HG02610 (cell line): ENCODE measurements around the gene MEPE.

ENCODE experiments used
- ATAC-seq: cut with Tn5 transposase; IDR thresholded peaks from one replicate; pipeline ENCODE4 v1.9.1; 2021; ENCODE audit warnings: mild to moderate bottlenecking, moderate library complexity; ENCODE audit not compliant: unreplicated experiment

MEPE gene, protein sequence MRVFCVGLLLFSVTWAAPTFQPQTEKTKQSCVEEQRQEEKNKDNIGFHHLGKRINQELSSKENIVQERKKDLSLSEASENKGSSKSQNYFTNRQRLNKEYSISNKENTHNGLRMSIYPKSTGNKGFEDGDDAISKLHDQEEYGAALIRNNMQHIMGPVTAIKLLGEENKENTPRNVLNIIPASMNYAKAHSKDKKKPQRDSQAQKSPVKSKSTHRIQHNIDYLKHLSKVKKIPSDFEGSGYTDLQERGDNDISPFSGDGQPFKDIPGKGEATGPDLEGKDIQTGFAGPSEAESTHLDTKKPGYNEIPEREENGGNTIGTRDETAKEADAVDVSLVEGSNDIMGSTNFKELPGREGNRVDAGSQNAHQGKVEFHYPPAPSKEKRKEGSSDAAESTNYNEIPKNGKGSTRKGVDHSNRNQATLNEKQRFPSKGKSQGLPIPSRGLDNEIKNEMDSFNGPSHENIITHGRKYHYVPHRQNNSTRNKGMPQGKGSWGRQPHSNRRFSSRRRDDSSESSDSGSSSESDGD

DNA sequence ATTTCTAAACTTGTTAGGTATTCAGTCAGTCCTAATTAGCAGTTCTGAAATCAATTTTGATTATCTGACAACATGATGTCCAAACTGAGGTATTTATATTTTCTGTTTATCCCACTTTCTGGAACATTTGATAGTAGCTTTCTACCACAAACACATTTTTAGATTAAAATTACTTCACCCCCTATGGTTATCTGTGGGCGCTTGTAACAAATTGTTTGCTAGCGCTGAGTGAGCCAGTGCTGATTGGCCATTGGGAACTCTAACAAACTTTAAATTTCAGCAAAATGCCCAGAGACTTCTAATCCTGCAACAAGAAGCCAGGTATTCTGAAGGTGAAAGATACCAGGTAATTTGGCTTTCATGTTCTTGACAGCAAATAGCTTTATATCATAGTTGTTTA is at the start of gene MEPE:
MEPE (plus strand) TSS at position 301 of the 400 bp plus-strand sequence. CDS start 1,746 bp downstream, outside the sequence.
- ATAC-seq: no peak

DNA sequence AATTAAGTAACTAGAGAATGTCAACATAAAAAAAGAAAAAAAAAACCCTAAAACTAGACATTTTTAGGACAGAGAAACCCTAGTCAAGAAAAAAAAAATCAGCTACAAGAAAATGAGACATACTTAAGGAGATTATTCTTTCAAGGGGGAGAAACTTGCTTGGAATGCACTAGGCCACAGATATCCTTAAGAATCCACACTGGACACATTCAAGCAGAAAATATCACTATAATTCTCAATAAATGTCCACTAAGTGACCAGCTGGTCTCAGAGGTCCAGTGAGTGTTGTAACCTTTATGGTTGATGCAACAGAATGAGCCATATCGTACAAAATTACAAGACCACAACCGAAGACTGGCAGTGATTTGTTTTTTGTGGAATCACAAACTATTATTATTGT is 49.0 kb upstream of the MEPE start:
- ATAC-seq: no peak

DNA sequence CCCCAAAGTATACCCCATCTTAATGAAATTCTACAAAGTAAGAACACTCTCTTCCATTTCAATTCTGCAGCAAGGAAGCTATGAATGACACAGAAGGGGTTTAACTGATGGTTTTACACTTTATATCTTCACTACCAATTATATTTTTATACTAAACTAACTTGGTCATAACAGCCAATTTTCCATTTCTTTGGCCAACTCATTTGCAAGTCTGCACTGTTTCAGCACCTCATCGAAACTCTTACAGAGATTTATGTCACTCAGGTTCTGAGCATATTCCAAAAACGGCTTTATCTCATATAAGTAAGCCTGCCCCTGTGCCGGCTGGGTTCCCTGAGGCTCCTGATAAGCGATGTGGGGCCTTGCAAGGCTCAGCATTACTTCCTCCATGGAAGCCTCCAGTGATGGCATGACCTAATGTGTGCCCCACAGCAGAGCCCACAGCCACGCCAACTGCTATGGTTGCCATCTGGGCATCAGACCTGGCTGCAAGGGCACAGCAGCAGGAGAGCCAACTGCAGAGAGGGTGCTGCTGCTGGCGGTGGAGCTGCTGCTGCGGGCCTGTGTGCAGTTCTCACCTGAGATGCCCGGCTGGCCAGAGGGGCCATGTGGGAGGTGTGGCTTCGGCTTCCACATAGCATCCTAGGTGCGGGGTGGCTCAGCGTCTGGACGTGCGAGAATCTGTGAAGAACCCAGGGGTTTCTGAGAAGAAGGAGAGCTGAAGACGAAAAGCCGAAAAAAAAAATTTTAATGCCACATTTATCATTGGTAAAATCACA is 46.8 kb upstream of the MEPE start:
- ATAC-seq: no peak

DNA sequence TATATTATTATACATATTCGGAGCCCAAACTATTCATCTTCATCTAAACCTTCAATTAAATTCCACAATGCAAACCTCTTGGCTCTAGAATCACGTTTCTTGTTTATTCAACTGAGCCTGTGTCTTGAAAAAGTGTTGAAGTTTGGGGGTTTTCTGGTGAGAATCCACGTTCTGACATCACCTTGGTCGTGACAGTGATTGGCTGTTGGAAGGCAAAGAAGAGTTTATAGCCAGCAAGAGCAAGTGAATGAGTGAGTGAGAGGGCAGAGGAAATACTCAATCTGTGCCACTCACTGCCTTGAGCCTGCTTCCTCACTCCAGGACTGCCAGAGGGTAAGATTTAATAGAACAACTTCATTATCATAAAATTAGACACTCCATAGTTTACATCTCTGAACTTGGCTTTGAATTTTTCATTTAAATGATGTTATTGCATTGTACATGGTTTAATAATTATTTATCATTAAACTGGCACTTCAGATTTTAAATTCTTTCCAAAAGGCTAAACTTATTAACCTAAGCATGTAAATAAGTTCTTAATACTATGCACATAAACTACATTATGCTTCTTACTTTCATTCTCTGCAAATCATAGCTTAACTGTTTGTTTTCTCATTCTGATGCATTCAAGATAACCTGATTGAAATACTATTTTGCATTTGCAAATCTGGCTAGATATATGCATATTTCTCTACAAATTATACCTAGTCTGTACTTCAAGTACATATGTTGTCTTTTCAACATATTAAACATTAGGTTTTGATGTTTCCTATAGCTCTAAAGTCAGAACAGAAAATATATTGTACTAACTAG is 33.3 kb upstream of the MEPE start, which contains the start of gene IBSP:
IBSP (plus strand) TSS at position 254 of the 813 bp plus-strand sequence. CDS start 2,808 bp downstream, outside the sequence.
- ATAC-seq: no peak

DNA sequence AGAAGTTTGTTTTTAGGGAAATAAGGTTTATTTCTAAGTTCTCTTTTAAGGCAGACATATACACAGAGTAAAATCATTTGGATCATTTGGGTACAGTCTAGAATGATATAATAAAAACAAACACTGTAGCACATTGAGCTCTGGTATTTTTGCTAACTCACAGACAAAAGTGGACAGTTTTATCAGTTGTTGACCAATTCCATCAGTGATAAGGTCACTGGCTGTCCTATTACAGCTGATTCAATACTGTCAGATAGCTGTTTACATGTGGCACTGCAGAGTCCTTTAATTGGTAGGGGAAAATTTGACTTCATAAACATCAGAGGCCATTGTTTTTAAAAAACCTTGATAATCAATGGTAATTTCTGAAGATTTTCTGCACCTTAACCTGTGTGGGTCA is 29.9 kb upstream of the MEPE start:
- no peak for ATAC-seq

DNA sequence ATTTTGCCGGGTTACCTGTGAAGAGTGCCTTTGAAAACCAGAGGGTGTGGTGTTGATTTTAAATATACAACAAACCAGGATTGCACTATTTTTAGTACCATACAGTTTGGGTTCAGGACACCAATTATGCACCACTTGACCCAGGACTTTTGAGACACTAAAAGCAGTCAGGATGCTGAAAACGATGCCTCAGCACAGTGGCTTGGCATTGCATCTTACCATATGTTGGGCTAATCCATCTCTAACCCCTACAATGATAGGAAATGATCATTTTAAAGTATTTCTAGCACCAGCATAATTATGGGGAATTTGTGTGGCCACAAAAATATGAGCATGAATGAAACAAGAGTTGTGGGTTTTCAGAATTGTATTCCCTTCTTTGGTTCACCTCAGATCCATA is 29.3 kb upstream of the MEPE start:
- no peak for ATAC-seq

DNA sequence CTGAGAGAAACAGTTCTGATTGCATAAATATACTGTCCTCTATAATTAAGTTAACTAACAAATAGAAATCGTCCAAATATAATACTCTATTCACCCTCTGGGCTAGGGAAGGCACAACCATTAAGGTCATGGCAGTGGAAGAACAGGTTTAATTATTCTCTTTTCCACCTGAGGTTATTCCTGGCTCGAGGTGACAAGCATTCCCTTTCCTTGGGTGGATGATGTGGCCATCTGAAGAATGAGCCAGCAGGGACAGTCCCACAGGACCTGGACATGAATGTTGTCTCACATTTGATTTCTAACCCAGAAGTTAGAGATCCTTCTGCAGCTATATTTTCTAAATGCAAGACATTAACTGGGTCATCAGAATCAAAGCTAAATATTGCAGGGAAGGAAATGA is 27.9 kb upstream of the MEPE start:
- no peak for ATAC-seq

DNA sequence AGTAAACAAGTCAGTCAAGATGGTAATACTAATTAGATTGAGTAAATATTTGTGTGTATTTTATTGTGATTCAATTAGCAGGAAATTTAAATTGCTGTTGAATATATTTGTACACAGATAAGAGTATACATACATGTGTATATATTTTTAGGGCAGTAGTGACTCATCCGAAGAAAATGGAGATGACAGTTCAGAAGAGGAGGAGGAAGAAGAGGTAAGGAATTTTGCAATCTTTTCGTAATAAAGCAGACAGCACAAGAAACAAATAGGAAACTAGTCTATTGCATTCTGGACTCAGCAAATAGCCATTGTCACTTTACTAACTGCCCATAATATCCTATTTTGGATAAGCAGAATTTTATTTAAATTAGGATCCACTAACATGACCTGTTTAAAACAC is 26.8 kb upstream of the MEPE start:
- no peak for ATAC-seq

DNA sequence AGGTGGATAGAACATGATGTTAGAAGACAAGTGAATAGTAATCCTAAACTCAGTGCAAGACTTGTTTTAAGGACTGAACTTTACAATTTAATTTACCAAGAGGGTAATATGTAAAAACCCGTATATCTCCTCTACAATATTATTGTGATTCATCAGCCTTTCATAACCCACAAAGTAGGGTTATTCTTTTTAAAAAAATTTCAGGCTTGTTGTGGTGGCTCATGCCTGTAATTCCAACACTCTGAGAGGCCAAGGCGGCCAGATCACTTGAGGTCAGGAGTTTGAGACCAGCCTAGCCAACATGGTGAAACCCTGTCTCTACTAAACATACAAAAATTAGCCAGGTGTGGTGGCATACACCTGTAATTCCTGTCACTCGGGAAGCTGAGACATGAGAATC is 26.2 kb upstream of the MEPE start:
- ATAC-seq: no peak

DNA sequence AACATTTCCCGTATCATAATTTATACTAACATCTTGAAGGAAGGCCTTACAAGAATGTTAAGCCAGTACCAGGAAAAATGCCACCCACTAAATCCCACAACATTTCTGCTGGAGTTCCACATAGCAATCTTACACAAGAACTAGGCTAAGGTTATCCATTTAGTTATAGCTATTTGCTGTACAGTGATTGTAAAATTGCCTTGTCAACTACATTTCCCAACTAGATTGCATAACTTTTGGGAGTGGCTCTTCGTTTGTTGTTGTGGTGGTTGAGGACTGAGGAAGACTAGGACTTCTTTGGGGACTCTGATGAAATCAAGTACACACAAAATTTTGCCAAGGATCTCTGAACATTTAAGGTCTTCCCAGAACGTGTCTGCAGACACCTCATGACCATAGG is 25.4 kb upstream of the MEPE start:
- no peak for ATAC-seq

DNA sequence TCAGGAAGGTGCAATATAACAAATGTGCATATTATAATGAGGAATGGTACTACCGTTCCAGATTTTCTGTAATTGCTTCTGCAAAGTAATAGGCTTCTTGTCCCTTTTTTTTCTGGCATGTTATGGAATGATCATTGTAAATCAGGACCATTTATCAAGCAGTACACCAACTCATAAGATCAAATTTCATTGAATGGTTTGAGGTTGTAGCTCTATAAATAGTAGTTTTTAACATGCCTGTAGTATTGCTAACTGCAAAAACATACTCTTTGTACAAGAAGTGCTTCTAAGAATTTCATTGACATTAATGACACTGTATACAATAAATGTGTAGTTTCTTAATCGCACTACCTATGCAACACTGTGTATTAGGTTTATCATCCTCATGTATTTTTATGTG is 20.8 kb upstream of the MEPE start:
- ATAC-seq: no peak

DNA sequence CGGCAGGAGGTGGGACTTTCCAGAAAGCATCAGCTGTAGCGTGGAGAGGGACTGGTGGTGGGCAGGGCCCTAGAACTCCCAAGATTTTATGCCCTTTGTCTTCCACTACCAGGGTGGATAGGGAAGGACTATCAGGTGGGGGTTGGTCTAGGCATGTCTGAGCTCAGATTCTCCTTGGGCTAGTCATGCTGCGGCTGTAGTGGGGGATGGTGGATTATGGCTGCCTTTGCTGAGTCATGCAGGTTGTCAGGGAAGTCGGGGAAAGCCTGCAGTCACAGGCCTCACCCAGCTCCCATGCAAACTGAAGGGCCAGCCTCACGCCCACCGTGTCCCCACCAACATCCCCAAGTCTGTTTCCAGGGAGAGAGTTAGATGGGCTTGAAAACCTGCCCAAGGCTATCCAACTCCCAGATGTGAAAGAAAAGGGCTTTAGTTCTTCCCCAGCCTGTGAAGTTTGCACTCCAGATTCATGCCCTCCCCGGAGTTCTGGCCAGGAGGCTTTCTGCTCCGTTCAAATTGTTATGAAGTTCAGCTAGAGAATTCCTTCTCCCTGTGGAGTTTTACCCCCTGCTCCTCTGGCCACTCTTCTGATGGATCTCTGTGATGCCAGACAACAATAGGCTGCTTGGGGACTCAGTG is 13.4 kb upstream of the MEPE start:
- ATAC-seq: no peak

DNA sequence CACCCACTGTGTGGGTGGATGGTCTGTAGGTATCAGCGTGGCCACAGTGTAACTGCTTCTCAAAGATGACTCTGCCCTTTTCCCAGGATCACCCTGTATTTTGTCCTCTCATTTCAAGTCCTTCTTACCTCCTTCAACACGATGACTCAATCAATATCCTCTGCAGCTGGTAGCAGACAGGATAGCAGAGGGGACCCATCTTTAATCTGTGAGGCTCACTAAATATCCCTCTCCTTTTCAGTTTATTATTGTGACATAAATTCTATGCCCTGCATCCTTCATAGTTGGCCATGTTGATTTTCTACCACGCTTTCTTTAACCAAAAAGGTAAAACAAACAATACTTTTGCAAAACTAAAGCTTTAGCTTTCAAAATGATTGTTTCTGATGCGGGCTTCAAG is 9.6 kb upstream of the MEPE start:
- no peak for ATAC-seq

DNA sequence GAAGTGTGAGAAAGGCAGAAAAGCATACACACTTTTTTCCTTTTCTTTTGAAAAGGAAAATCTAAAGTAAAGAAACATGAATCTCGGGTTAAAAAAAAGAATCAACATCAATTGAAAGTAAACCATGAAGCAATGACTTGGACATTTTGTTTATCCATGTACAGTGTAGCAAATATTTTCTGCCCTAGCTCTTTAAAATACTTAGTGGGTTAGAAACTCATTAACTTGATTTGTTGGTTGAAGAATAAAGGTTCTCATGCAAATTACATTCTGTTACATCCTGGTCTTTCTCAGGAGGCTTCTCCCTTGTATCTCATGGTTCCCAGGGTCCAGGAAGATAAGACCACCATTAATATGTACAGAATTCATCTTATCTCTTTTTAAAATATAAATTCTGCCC is 9.0 kb upstream of the MEPE start:
- no peak for ATAC-seq

DNA sequence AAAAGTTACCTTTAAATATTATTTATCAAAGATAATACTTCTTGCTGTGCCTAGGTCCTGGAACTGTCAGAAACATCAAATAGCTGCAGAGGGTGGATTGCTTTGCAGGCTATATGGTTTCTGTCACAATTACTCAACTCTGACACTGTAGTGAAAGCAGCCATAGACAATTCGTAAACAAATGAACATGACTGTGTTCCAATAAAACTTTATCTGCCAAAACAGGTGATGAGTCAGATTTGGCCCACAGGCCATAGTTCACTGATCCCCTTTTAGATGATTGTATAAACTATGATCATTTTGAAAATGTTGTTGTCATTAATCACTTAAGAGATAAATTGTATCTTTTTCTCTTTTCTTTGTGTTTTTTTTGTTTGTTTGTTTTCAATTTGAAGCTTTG is 8.4 kb upstream of the MEPE start:
- ATAC-seq: no peak

DNA sequence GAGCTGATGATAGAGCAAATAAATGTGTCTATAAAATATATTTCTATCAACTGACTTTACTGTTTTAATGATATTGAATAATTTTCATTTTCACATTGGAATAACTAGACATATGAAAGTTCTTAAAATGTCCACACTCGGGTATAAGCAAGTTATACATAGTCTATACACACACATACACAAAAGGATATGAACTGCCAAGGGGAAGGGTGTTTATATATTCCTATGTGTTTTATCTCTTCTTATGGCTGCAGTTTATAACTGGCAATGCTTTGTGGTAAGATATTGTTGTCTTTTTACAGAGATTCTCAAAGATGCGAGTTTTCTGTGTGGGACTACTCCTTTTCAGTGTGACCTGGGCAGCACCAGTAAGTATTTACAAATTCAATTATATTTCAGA is 1.6 kb downstream of the MEPE start:
- no peak for ATAC-seq

DNA sequence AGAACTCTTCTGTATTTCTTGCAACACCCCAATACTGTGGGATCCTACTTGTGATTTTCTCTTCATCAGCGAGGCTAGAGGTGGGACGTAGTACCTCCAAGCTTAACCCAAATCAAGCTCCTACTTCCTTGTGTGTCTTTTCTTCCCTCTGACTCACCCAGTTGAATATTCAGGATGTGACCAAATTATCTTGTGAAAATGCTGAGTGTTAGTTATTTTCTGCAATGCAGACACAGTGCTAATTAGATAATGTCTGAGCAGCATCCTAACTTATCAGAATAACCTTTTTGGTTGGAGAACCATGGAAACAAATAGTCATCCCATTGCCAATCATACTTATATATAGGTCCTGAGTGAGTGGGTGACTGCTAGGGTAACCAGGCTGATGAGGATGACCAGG is 2.4 kb downstream of the MEPE start:
- no peak for ATAC-seq

DNA sequence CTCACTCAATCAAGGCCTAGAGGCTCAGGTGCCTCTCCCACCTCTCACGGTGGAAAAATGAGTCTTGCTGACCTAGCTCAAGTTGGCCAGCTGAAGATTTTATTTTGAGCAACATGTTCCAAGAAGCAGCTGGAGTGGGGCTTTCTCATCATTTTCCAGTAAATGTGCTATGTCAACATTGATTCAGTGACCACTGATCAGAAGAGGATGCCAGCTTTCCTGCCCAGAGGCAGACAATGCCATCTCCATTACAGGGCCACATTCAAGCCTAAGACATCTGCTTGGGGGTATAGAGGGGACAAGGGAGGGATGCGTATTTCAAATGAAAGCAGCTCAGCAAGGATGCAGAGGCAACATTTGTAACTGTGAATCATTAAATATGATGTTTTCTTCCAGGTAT is 3.0 kb downstream of the MEPE start:
- ATAC-seq: no peak

DNA sequence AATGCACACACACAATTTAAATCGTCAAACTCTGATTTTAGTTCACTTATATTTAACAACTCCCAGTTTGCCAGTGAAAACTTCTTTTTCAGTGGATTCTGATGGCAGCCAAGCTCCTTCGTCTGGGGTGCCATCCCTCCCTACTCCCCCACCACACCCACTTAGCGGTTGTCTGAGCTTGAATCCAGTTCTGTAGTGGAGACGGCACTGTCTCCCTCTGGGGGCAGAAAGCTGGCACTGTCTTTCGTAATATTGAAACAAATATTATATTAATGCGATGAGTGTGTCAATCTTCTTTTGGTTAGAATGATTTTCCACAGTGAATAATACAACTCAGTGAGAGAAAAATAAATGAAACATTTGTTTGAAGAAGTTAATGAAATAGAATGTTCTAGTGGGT is 5.4 kb downstream of the MEPE start:
- ATAC-seq: no peak

DNA sequence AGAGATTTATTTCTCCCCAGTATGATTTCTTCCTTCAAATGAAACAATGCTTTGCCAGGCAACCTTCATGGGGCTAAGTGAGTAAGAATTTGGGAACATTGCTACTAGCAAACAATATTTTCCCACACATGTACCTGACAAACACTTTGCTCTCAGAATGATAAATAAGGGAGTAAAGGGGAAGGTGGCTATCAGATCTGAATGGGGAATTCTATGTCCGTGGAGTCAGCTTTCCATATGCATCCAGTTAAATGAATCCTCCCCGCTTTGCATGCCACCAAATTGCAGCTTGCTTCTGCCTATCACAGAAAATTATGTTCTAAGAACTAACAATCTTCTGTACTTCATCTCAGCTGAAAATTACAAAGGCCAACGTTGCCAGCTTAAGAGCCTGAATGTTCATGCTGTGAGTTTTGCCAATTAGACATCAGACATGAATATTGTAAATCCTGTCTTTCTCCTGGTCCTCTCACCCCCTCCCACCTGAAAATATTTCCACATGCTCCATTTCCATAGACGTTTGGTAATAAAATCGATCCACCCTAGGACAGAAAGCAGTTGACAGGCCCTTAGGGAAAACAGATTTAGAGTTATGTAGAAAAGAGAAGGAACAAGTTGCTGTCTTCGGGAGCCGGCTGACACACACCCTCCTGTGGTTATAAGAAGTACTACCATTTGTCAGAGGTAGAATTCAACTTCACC is 6.3 kb downstream of the MEPE start:
- peak; percentile 58 for ATAC-seq
